Subcutaneous adipose tissue (tissue), 4 donors: ENCODE data around the gene SFTPB. TPM values are rescaled to one million over a fixed set of nuclear protein-coding genes. Genes with fewer than 3 reads are reported as not detected.

Source experiments
- total RNA-seq, 4 donors: library from RNA; depleted of rRNA; stranded (reverse); fragments of >200 nt; gene quantifications; one replicate each; pipeline ENCODE4 v1.1.0, GENCODE V29; 2016
- TF ChIP-seq, protein P1 (sequence below): fragments of 450-650 bp; IDR thresholded peaks from one replicate; pipeline ENCODE4 v1.5.1; 2016; ENCODE audit warnings: low read depth, mild to moderate bottlenecking, control low read depth, antibody characterized with exemption, moderate library complexity

The SFTPB gene
- total RNA-seq, 4 donors from 2014 or later, result not detected

DNA sequence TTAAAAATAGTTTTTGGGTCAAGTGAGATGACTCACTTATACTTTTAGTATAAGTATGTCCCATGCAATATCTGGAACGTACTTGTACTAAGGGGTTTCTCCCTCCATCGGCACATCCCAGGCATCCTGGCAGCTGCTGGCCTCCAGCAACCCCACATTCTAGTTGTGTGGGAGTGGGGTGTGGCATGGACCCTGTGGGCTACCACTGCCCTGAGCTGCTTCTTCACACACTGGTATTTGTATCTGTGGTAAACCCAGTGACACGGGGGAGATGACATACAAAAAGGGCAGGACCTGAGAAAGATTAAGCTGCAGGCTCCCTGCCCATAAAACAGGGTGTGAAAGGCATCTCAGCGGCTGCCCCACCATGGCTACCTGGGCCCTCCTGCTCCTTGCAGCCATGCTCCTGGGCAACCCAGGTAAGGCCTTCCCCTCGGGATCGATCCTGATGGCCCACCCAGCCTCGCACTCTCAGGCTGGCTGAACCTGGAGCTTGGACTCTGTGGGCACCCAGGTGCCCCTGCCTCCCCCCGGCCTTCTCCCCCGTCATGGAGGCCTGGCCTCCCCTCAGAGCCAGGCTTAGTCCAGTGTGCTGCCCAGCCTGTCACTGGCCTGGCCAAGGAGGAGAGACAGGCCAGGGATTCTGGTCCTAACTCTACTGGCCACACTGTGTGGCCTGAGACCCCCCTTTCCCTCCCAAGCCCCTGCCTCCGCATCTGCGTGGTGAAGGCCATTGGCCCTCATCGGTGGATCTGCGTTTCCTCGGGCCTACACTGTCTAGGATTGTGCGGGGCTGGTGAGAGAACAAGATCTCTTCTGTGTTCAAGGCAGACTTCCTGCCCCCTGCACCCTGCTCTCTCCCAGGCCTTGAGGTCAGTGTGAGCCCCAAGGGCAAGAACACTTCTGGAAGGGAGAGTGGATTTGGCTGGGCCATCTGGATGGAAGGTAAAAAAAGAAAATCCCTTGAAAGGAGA, 26.3 kb upstream of the SFTPB start, which contains the start of gene GNLY:
Gene GNLY, plus strand, starts transcription at position 307 of the 974 bp plus-strand sequence. Its CDS starts 61 bp downstream, at position 368.
- TF ChIP-seq, protein P1, sequence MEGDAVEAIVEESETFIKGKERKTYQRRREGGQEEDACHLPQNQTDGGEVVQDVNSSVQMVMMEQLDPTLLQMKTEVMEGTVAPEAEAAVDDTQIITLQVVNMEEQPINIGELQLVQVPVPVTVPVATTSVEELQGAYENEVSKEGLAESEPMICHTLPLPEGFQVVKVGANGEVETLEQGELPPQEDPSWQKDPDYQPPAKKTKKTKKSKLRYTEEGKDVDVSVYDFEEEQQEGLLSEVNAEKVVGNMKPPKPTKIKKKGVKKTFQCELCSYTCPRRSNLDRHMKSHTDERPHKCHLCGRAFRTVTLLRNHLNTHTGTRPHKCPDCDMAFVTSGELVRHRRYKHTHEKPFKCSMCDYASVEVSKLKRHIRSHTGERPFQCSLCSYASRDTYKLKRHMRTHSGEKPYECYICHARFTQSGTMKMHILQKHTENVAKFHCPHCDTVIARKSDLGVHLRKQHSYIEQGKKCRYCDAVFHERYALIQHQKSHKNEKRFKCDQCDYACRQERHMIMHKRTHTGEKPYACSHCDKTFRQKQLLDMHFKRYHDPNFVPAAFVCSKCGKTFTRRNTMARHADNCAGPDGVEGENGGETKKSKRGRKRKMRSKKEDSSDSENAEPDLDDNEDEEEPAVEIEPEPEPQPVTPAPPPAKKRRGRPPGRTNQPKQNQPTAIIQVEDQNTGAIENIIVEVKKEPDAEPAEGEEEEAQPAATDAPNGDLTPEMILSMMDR, result no peak

GRCh38 chr2:85692039-85692645, 24.1 kb upstream of the SFTPB start:
- TF ChIP-seq, protein P1, result no peak

DNA sequence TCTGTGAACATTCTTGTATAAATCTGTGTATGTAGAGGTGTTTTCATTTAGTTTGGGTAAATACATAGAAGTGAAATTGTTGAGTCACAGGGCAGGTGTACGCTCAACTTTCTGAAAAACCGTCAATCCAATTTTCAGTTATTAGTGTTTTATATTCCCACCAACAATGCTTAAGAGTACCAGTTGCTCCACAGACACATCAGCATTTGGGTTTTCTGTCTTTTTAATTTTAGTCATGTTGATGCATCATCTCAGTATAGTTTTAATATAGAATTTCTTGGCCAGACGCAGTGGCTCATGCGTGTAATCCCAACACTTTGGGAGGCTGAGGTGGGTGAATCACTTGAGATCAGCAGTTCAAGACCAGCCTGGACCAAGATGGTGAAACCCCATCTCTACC, 22.9 kb upstream of the SFTPB start:
- TF ChIP-seq, protein P1, result no peak

GRCh38 chr2:85684806-85685205, 16.8 kb upstream of the SFTPB start:
- TF ChIP-seq, protein P1, result no peak

DNA sequence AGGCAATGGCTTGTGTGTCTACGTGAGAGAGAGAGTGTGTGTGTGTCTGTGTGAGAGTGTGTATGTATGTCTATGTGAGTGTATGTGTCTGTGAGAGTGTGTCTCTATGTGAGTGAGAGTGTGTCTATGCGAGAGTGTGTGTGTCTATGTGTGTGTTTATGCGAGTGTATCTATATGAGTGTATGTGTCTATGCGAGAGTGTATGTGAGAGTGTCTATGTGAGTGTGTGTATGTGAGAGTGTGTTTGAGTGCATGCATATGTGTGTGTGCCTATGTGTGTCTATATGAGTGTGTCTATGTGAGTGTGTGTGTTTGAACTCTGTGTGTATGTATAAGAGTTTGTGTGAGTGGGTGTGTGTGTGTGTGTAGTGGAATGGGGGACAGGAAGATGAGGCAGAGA, 16.4 kb upstream of the SFTPB start:
- TF ChIP-seq, protein P1, result no peak

DNA sequence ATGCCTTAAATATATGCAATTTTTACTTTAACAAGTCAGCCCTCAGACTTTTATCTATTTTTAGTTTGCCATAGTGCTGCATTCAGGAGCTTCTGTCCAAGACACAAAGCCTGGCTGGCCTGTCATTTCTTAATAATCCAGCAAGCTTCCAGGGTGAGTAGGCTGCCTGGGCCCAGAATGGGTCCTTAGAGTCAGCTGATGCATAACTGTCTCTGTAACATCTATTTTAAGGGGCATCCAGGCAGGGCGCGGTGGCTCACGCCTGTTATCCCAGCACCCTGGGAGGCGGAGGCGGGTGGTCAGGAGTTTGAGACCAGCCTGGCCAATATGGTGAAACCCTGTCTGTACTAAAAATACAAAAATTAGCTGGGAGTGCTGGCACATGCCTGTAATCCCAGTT, 14.4 kb upstream of the SFTPB start:
- TF ChIP-seq, protein P1, result no peak

- TF ChIP-seq, protein P1, result no peak
Observed at GRCh38 chr2:85681776-85682175, 13.8 kb upstream of the SFTPB start.
